OCI-LY3 (cell line): ENCODE results near the gene SCARB2.

Source experiments
- CTCF ChIP-seq: fragments of 200-600, 300-600 bp; sonication (generic); IDR thresholded peaks from 2 replicates; pipeline ENCODE4 v1.5.1; 2014; ENCODE audit warnings: antibody characterized with exemption, low read length, low read depth
- EZH2phosphoT487 ChIP-seq: fragments of 200-600 bp; shearing (Covaris generic); IDR thresholded peaks from 2 replicates; pipeline ENCODE4 v1.6.1; 2018; ENCODE audit warnings: antibody characterized with exemption, mixed run types, low read depth

- TF ChIP-seq CTCF (no peak), EZH2phosphoT487 (no peak)
Observed at GRCh38 chr4:76166480-76166879, 47.1 kb downstream of the SCARB2 start.
